ENCODE measurements around the gene ZNF154.
"Not testable (repeated sequence)": the region's sequence is repeated elsewhere in the genome, so short reads cannot be mapped to it uniquely, and the experiment has no call there.

ZNF154 gene

DNA sequence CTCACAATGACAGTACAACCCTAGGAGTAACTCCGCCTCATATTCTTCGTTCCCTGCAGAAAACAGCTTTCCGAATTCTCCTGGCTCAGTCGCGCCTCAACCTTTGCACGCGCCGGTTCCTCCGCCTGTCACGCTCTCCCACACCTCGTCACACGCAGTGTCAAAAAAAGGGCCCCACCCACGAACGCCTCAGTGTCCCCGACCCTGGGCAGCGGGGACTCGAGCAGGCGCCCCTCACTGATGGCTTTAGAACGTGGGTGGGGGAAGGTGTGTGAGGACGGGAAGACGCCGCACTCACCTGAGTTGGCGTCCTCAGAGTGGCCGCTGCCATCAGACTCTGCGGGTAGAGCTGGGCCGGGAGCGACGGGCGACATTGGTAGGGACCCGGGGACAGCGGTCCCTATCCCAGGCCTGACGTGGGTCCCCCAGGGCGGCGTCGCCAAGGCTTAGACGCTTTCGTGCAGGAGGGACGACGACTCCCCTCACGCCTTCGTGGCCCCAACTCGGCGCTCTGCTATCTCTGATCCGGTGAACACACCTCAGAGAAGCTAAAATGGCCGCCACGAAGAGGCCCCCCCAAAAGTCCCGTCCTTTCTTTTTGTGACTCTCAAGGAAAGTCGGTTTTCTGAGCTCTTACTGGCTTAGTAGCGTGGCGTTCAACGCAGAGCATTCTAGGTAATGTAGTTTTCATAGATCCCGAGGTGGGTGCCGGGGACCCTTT, at the start of gene ZNF154:
TSS of gene ZNF154 (minus strand) at position 564 of the 721 bp plus-strand sequence. CDS start at position 331, 233 bp downstream.
- H3K9ac ChIP-seq (ENCODE audit: low read depth, low read length) = peak within 1 kb of the TSS; percentile 63
- peaks cover 5% of the 10 kb centered on the region; the same call in 1 of the 2 replicates for H3K36me3 ChIP-seq (ENCODE audit: insufficient read depth, low read length)
- 0 out of 2 replicates have a peak, but pooled peaks cover 3% of the 10 kb centered on the region for H3K9me3 ChIP-seq (ENCODE audit: control insufficient read depth, insufficient read depth, low read length)
- no peaks in the 10 kb centered on the region for H3K4me1 ChIP-seq (ENCODE audit: insufficient read depth, low read length)

DNA sequence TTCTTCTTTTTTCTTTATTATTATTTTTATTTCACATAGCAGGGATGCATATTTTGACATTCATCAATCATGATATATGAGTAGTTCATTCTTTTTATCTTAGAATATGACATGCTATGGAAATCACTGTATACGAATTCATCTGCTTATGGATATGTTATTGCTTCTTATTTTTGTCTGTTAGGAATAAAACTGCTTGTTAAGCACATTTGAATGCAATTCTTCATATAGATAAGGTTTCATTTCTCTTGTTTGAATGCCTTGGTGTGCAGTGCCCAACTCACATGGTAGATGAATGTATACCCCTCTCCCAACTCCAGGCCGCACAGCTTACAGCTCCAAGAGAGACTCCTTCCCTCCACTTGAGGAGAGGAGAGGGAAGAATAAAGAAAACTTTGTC, 48.9 kb upstream of the ZNF154 start:
- Histone ChIP-seq H3K9me3 (ENCODE audit: control insufficient read depth, insufficient read depth, low read length) (no peaks in the 10 kb centered on the region), H3K36me3 (ENCODE audit: insufficient read depth, low read length) (peaks cover 46% of the 10 kb centered on the region), H3K4me1 (ENCODE audit: insufficient read depth, low read length) (no peaks in the 10 kb centered on the region), H3K9ac (ENCODE audit: low read depth, low read length) (no peak overlapping the region)

- Histone ChIP-seq H3K9me3 (ENCODE audit: control insufficient read depth, insufficient read depth, low read length) (no peaks in the 10 kb centered on the region), H3K9ac (ENCODE audit: low read depth, low read length) (no peak overlapping the region), H3K4me1 (ENCODE audit: insufficient read depth, low read length) (no peaks in the 10 kb centered on the region), H3K36me3 (ENCODE audit: insufficient read depth, low read length) (peaks cover 60% of the 10 kb centered on the region)
Observed at GRCh38 chr19:57755031-57755430, 46.0 kb upstream of the ZNF154 start.

GRCh38 chr19:57754091-57754673, 45.2 kb upstream of the ZNF154 start:
- no peak overlapping the region for H3K9ac ChIP-seq (ENCODE audit: low read depth, low read length)
- H3K36me3 ChIP-seq (ENCODE audit: insufficient read depth, low read length) = peaks cover 63% of the 10 kb centered on the region
- H3K9me3 ChIP-seq (ENCODE audit: control insufficient read depth, insufficient read depth, low read length) = no peaks in the 10 kb centered on the region
- H3K4me1 ChIP-seq (ENCODE audit: insufficient read depth, low read length) = no peaks in the 10 kb centered on the region

DNA sequence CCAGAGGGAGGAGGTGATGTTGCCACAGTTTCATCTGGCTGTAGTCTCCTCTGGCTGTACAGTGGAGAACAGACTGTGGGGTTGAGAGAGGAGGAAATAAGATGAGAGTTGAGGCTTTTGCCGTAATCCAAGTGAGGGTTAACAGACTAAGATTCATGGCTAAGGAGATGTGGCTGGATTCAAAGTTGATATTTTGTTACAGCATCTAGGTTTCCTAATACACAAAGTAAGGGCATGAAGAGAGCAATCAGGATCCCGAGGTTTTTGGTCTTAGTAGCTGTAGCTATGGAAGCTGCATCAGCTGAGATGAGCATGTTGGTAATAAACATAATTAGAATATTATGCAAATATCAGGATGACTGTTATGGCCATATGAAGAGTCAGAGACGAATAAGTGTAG, 39.0 kb upstream of the ZNF154 start:
- Histone ChIP-seq H3K4me1 (ENCODE audit: insufficient read depth, low read length) (peaks cover 7% of the 10 kb centered on the region; the same call in 1 of the 2 replicates), H3K9ac (ENCODE audit: low read depth, low read length) (peak overlapping the region; percentile 78; the same call in 1 of the 2 replicates), H3K36me3 (ENCODE audit: insufficient read depth, low read length) (peaks cover 18% of the 10 kb centered on the region), H3K9me3 (ENCODE audit: control insufficient read depth, insufficient read depth, low read length) (no peaks in the 10 kb centered on the region)

DNA sequence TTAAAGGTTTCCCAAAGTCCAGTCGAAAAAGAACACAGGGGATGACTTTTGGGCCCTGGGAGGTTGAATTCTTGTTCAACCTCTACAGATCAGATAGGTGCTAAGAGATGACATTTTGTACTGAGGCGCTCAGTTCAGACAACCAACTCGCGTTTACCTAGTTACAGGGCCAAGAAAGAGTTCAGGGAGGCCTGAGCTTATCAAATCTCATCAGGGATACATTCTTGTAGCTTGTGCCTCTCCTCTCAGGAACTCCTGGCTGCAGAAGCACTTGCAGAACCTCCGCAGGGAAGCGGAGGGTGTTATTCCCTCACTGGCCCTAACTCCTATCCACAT, 38.4 kb upstream of the ZNF154 start:
- Histone ChIP-seq H3K9ac (ENCODE audit: low read depth, low read length) (peak overlapping the region; percentile 78), H3K36me3 (ENCODE audit: insufficient read depth, low read length) (peaks cover 13% of the 10 kb centered on the region), H3K9me3 (ENCODE audit: control insufficient read depth, insufficient read depth, low read length) (no peaks in the 10 kb centered on the region), H3K4me1 (ENCODE audit: insufficient read depth, low read length) (peaks cover 7% of the 10 kb centered on the region; the same call in 1 of the 2 replicates)

GRCh38 chr19:57746580-57747471, 37.8 kb upstream of the ZNF154 start, which contains the start of gene ZNF776:
Gene ZNF776 (plus strand): TSS chr19:57746815. CDS start chr19:57747059, 244 bp downstream.
- peaks cover 8% of the 10 kb centered on the region; the same call in 1 of the 2 replicates for H3K36me3 ChIP-seq (ENCODE audit: insufficient read depth, low read length)
- peaks cover 7% of the 10 kb centered on the region; the same call in 1 of the 2 replicates for H3K4me1 ChIP-seq (ENCODE audit: insufficient read depth, low read length)
- H3K9ac ChIP-seq (ENCODE audit: low read depth, low read length) = peak within 1 kb of the TSS; percentile 78
- H3K9me3 ChIP-seq (ENCODE audit: control insufficient read depth, insufficient read depth, low read length) = no peaks in the 10 kb centered on the region

DNA sequence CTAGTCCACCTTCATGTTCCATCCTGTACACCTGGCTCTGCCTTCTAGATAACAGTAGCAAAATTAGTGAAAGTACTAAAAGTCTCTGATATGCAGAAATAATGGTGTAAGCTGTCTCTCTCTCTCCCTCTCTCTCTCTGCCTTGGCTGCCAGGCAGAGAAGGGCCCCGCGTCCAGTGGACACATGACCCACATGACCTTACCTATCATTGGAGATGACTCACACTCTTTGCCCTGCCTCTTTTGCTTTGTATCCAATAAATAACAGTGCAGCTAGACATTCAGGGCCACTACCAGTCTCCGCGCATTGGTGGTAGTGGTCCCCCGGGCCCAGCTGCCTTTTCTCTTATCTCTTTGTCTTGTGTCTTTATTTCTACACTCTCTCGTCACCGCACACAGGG, 29.8 kb upstream of the ZNF154 start:
- H3K9me3 ChIP-seq (ENCODE audit: control insufficient read depth, insufficient read depth, low read length); H3K9ac ChIP-seq (ENCODE audit: low read depth, low read length); H3K36me3 ChIP-seq (ENCODE audit: insufficient read depth, low read length); H3K4me1 ChIP-seq (ENCODE audit: insufficient read depth, low read length): not testable (repeated sequence)

GRCh38 chr19:57738320-57738719, 29.3 kb upstream of the ZNF154 start:
- H3K9me3 ChIP-seq (ENCODE audit: control insufficient read depth, insufficient read depth, low read length); H3K9ac ChIP-seq (ENCODE audit: low read depth, low read length); H3K4me1 ChIP-seq (ENCODE audit: insufficient read depth, low read length); H3K36me3 ChIP-seq (ENCODE audit: insufficient read depth, low read length): not testable (repeated sequence)

- peaks cover 12% of the 10 kb centered on the region for H3K36me3 ChIP-seq (ENCODE audit: insufficient read depth, low read length)
- H3K9me3 ChIP-seq (ENCODE audit: control insufficient read depth, insufficient read depth, low read length) = peaks cover 12% of the 10 kb centered on the region
- no peak overlapping the region for H3K9ac ChIP-seq (ENCODE audit: low read depth, low read length)
- no peaks in the 10 kb centered on the region for H3K4me1 ChIP-seq (ENCODE audit: insufficient read depth, low read length)
Observed at GRCh38 chr19:57720878-57721277, 11.9 kb upstream of the ZNF154 start.

- H3K4me1 ChIP-seq (ENCODE audit: insufficient read depth, low read length) = no peaks in the 10 kb centered on the region
- peaks cover 12% of the 10 kb centered on the region for H3K9me3 ChIP-seq (ENCODE audit: control insufficient read depth, insufficient read depth, low read length)
Observed at GRCh38 chr19:57719901-57720519, 11.0 kb upstream of the ZNF154 start.

DNA sequence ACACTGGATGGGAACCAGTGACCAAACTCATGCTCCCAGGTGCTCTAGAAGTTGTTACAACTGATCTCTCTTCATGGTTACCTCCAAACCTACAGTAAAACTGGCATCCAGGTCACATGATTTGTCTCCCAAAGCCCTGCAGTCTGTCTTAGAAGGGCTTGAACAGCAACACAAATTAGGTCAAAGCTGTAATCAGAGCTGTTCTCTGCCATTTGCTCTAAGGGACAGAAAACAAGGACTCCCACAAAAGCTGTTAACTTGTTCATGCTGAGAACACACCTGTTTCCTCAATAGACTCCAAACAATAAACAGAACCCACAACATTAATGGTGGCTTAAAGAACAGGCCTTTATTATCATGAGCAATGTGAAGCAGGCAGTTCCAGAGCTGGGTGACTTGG, 10.4 kb upstream of the ZNF154 start:
- Histone ChIP-seq H3K9ac (ENCODE audit: low read depth, low read length) (no peak overlapping the region), H3K36me3 (ENCODE audit: insufficient read depth, low read length) (peaks cover 12% of the 10 kb centered on the region), H3K9me3 (ENCODE audit: control insufficient read depth, insufficient read depth, low read length) (peaks cover 12% of the 10 kb centered on the region), H3K4me1 (ENCODE audit: insufficient read depth, low read length) (no peaks in the 10 kb centered on the region)

More at GRCh38 chr19:57719901-57720519, 11.0 kb upstream of the ZNF154 start:
- Histone ChIP-seq H3K36me3 (ENCODE audit: insufficient read depth, low read length) (peaks cover 12% of the 10 kb centered on the region), H3K9ac (ENCODE audit: low read depth, low read length) (no peak overlapping the region)

- Histone ChIP-seq H3K9ac (ENCODE audit: low read depth, low read length) (no peak overlapping the region), H3K9me3 (ENCODE audit: control insufficient read depth, insufficient read depth, low read length) (no peaks in the 10 kb centered on the region), H3K4me1 (ENCODE audit: insufficient read depth, low read length) (no peaks in the 10 kb centered on the region), H3K36me3 (ENCODE audit: insufficient read depth, low read length) (no peaks in the 10 kb centered on the region)
Observed at GRCh38 chr19:57712222-57712621, 3.2 kb upstream of the ZNF154 start.

- peak overlapping the region; percentile 63; the same call in 1 of the 2 replicates for H3K9ac ChIP-seq (ENCODE audit: low read depth, low read length)
- no peaks in the 10 kb centered on the region for H3K36me3 ChIP-seq (ENCODE audit: insufficient read depth, low read length)
- no peaks in the 10 kb centered on the region for H3K4me1 ChIP-seq (ENCODE audit: insufficient read depth, low read length)
- H3K9me3 ChIP-seq (ENCODE audit: control insufficient read depth, insufficient read depth, low read length) = no peaks in the 10 kb centered on the region
Observed at GRCh38 chr19:57709616-57710015, 612 bp upstream of the ZNF154 start.

Data from ES-I3 (cell line).